K562 (cell line): Measurements from ENCODE around the gene TXNIP. TPM values are rescaled to one million over a fixed set of nuclear protein-coding genes. Genes with fewer than 3 reads are reported as not detected.

Experiments used
- CHD7 ChIP-seq: fragments of 200-600 bp; sonication (generic); IDR thresholded peaks from one replicate; pipeline ENCODE4 v1.6.1; 2012; ENCODE audit warnings: mild to moderate bottlenecking, low read depth, low read length, inconsistent platforms
- HDAC3 ChIP-seq: fragments of 450-650 bp; IDR thresholded peaks from 2 replicates; pipeline ENCODE4 v1.6.1; 2018; ENCODE audit warnings: borderline replicate concordance, mild to moderate bottlenecking, moderate library complexity; ENCODE audit not compliant: partially characterized antibody
- KDM5B ChIP-seq: fragments of 200-600 bp; sonication (generic); IDR thresholded peaks from 2 replicates; pipeline ENCODE4 v1.6.1; 2012; ENCODE audit warnings: low read depth, mild to moderate bottlenecking, moderate library complexity, low read length, control low read depth, inconsistent platforms; ENCODE audit not compliant: insufficient replicate concordance
- NCOA2 ChIP-seq, 2 experiments: fragments of 450-650 bp; IDR thresholded peaks; 2 replicates each; pipeline ENCODE4 v1.6.1; 2018; ENCODE audit warnings: mild to moderate bottlenecking in 2 of 2, moderate library complexity in 1 of 2; ENCODE audit not compliant: partially characterized antibody in 2 of 2
- NFE2 ChIP-seq: IDR thresholded peaks from 2 replicates; pipeline ENCODE4 v1.6.1; 2014; ENCODE audit warnings: antibody characterized with exemption, low read depth
- RBFOX2 ChIP-seq: fragments of 200-400 bp; formaldehyde crosslinking; IDR thresholded peaks from 2 replicates; pipeline ENCODE4 v1.6.1; 2017; ENCODE audit warnings: low read depth, mild to moderate bottlenecking, low read length, moderate library complexity
- SRSF9 ChIP-seq: fragments of 200-400 bp; formaldehyde crosslinking; IDR thresholded peaks from 2 replicates; pipeline ENCODE4 v1.6.1; 2017; ENCODE audit warnings: low read depth, low read length, borderline replicate concordance
- ZKSCAN8 ChIP-seq: fragments of 200-800 bp; sonication (Bioruptor generic); IDR thresholded peaks from 2 replicates; pipeline ENCODE4 v1.6.1; 2016; ENCODE audit warnings: missing genetic modification characterization, missing compliant biosample characterization
- ZNF445 ChIP-seq: fragments of 250-450 bp; sonication (Bioruptor Pico); IDR thresholded peaks from 2 replicates; pipeline ENCODE4 v1.4.0; 2020; ENCODE audit warnings: low read depth, mild to moderate bottlenecking, moderate library complexity
- ZNF778 ChIP-seq: fragments of 450-650 bp; formaldehyde crosslinking; IDR thresholded peaks from 2 replicates; pipeline ENCODE4 v1.4.0; 2020; ENCODE audit warnings: mild to moderate bottlenecking, moderate library complexity
- ZSCAN32 ChIP-seq: fragments of 450-650 bp; formaldehyde crosslinking; IDR thresholded peaks from 2 replicates; pipeline ENCODE4 v1.4.0; 2020; ENCODE audit warnings: mild to moderate bottlenecking, moderate library complexity
- polyA plus RNA-seq, 8 experiments: library from polyadenylated mRNA; depleted of rRNA in 4 of 8; stranded (reverse) in 5 of 8; unstranded in 3 of 8; fragments of >200 nt; fragmentation: Nextera tagmentation in 2 of 8; fragmentation: Illumina TruSeq in 1 of 8; extraction: Ambion mirVana in 2 of 8; extraction: Trizol in 1 of 8; gene quantifications; 2 replicates each; pipeline versions ENCODE4 v1.2.1 to v1.2.3, GENCODE V29; 2011 to 2014; ENCODE audit warnings: inconsistent platforms in 1 of 8, missing spikeins in 1 of 8
- total RNA-seq, 7 experiments: library from RNA; depleted of rRNA in 6 of 7; stranded (reverse); fragments of >200 nt in 6 of 7; fragmentation: Illumina TruSeq in 2 of 7; extraction: Trizol in 2 of 7; gene quantifications; 2 replicates each; pipeline versions ENCODE4 v1.2.1 to v1.2.3, GENCODE V29; 2011 to 2021; ENCODE audit warnings: low replicate concordance in 1 of 7
- TF ChIP-seq, protein P1 (sequence below), 2 experiments: IDR thresholded peaks; 2 replicates each; pipeline ENCODE4 v1.6.1; 2012; ENCODE audit warnings: improper control_type of control experiment in 2 of 2, low read depth in 2 of 2, low read length in 2 of 2, borderline replicate concordance in 1 of 2

The TXNIP gene
- total and polyA plus RNA-seq, 9 of the 15 experiments (the other 6 are each of a cell fraction or from before 2014, with no cell fraction given) = 120 to 499 (median 257) TPM

DNA sequence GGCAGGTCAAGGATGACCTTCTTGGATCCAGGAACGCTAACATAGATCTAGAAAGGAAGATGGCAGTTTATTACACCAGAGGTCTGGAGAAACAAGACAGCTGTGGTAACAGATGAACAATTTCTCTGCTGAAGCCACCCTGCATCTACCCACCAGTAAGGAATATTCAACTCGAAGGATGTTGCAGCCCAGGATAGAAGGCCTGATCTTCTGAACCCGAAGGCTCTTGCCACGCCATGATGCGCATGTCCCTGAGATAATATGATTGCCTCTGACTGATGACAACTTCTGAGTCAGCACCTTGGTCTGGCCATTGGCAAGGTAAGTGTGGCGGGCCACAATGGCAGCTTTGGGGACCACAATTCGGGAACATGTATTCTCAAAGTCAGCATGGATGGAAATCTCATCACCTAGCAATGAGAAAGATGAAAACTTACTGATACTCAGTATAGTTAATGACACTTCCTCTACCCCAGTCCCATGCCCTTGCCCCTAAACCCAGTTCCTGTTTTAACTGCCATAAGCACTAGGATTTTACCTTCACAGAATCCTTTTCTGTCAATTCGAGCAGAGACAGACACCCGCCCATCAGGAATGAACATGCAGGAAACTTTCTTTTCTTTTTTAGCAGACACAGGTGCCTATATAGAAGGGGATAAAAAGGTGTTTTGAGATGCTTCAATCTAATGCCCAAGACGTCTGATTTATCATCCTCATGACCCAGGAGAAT lies 1.8 kb downstream of the TXNIP start (continued):
- TF ChIP-seq CHD7 = peak; percentile 5
- no peak for TF ChIP-seq HDAC3
- TF ChIP-seq RBFOX2 = peak; percentile 80
- TF ChIP-seq SRSF9 = no peak
- TF ChIP-seq ZKSCAN8 (CRISPR knock-in tag) = peak; percentile 38; the same call in 1 of the 2 replicates
- peak; percentile 57; the same call in 1 of the 2 replicates for TF ChIP-seq NFE2
- TF ChIP-seq, protein P1, sequence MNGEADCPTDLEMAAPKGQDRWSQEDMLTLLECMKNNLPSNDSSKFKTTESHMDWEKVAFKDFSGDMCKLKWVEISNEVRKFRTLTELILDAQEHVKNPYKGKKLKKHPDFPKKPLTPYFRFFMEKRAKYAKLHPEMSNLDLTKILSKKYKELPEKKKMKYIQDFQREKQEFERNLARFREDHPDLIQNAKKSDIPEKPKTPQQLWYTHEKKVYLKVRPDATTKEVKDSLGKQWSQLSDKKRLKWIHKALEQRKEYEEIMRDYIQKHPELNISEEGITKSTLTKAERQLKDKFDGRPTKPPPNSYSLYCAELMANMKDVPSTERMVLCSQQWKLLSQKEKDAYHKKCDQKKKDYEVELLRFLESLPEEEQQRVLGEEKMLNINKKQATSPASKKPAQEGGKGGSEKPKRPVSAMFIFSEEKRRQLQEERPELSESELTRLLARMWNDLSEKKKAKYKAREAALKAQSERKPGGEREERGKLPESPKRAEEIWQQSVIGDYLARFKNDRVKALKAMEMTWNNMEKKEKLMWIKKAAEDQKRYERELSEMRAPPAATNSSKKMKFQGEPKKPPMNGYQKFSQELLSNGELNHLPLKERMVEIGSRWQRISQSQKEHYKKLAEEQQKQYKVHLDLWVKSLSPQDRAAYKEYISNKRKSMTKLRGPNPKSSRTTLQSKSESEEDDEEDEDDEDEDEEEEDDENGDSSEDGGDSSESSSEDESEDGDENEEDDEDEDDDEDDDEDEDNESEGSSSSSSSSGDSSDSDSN (IDR thresholded peaks at IDR 0.05; ENCODE audit: borderline replicate concordance in 1 of 2, low read depth in 2 of 2, low read length in 2 of 2) = 0 out of 4 replicates have a peak, but pooled peaks have one; percentile 25 to 45
- TF ChIP-seq KDM5B = peak; percentile 51
- 0 out of 2 replicates have a peak, but pooled peaks have one; percentile 12 for TF ChIP-seq ZSCAN32 (CRISPR knock-in tag)
- no peak for TF ChIP-seq NCOA2 (IDR thresholded peaks at IDR 0.05; ENCODE audit: partially characterized antibody in 2 of 2)
- TF ChIP-seq ZNF778 (CRISPR knock-in tag) = no peak
- peak; percentile 54; the same call in 1 of the 2 replicates for TF ChIP-seq ZNF445 (CRISPR knock-in tag)
